ENCODE results near the gene NEMP1. TPM values are rescaled to one million over a fixed set of nuclear protein-coding genes. Genes with fewer than 3 reads are reported as not detected.

NEMP1 gene
- total RNA-seq, 4 donors from 2014 or later, result 1.2 to 6.7 (median 1.9) TPM

DNA sequence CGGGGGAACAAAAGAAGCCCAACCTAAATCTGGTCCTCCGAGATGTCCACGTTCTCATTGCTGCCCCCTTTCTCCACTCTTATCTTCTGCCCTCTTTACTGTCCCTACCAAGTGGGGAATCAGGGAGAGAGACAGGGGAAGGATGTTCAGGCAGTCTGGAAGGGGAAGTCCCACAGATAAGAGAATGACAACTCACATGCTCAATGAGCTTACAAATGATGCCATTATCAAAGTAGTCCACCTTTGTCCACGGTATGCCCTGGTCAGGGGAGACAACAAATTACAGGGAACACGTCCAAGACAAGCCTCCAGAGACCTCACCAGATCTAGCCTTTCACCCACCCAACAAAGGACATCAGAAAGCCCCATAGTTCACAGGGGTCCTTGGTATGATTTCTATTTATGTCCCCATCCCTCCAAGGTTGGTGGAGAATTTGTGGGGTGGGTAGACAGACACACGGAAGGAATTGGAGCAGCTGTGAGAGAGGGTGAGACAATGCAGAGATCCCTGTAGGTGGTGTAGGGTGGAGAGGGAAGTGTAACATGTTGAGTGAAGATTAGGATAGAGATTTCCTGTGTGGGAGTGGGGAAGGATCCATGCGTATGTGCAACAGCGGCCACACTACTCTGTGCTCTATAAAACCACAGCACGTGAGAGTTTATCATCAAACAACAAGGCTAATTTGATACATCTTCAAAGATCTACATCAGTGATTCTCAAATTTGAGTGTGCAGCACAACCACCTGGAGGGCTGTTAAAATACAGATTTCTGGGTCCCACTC is 39.4 kb downstream of the NEMP1 start:
- DNase-seq, result no peak
- TF ChIP-seq, protein P1, sequence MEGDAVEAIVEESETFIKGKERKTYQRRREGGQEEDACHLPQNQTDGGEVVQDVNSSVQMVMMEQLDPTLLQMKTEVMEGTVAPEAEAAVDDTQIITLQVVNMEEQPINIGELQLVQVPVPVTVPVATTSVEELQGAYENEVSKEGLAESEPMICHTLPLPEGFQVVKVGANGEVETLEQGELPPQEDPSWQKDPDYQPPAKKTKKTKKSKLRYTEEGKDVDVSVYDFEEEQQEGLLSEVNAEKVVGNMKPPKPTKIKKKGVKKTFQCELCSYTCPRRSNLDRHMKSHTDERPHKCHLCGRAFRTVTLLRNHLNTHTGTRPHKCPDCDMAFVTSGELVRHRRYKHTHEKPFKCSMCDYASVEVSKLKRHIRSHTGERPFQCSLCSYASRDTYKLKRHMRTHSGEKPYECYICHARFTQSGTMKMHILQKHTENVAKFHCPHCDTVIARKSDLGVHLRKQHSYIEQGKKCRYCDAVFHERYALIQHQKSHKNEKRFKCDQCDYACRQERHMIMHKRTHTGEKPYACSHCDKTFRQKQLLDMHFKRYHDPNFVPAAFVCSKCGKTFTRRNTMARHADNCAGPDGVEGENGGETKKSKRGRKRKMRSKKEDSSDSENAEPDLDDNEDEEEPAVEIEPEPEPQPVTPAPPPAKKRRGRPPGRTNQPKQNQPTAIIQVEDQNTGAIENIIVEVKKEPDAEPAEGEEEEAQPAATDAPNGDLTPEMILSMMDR (IDR thresholded peaks at IDR 0.05 in 4 of 5, conservative IDR thresholded peaks at IDR 0.05 in 1 of 5), result no peak
- TF ChIP-seq POLR2A (IDR thresholded peaks at IDR 0.05), result no peak
- in situ Hi-C loops (cut with MboI; ENCODE audit: low sequenced_read_pairs in 4 of 4) (no loop called here), intact Hi-C loops (cut with DNase I; ENCODE audit: low total_unique reads) (no loop called here)
- no peaks in the 10 kb centered on the region for H3K36me3 ChIP-seq
- no peak for ATAC-seq
- H3K27me3 ChIP-seq, result no peaks in the 10 kb centered on the region
- H3K4me3 ChIP-seq, result no peak overlapping the region
- H3K9me3 ChIP-seq, result no peaks in the 10 kb centered on the region
- no peaks in the 10 kb centered on the region for H3K4me1 ChIP-seq
- no peak overlapping the region for H3K27ac ChIP-seq

DNA sequence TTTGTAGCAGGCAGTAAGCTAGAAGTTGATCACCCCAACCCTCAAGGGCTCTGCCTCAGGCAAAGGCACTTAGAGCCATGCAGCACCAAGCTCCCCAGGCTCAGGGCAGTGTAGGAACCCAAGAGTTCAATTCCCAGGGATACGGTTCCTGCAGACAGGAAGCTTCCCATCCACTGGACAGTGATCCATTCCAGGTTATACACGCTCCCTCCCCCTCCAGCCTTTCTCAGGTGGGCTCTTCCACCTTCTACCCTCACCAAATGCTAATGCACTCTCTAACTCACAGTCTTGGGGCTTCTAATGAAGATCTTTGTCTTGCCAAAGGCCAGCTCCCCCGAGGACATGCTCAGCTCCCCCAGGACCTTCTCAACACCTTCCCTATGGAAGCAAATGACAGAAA is 41.3 kb downstream of the NEMP1 start:
- intact Hi-C loops (cut with DNase I; ENCODE audit: low total_unique reads), result no loop called here
- no peak for ATAC-seq
- Histone ChIP-seq H3K36me3 (no peaks in the 10 kb centered on the region), H3K4me3 (no peak overlapping the region), H3K27ac (no peak overlapping the region), H3K27me3 (no peaks in the 10 kb centered on the region), H3K9me3 (no peaks in the 10 kb centered on the region), H3K4me1 (no peaks in the 10 kb centered on the region)
- no peak for DNase-seq
- no peak for TF ChIP-seq POLR2A (IDR thresholded peaks at IDR 0.05)
- TF ChIP-seq, protein P1 (IDR thresholded peaks at IDR 0.05 in 4 of 5, conservative IDR thresholded peaks at IDR 0.05 in 1 of 5), result no peak
- in situ Hi-C loops (cut with MboI; ENCODE audit: low sequenced_read_pairs in 4 of 4), result no loop called here

DNA sequence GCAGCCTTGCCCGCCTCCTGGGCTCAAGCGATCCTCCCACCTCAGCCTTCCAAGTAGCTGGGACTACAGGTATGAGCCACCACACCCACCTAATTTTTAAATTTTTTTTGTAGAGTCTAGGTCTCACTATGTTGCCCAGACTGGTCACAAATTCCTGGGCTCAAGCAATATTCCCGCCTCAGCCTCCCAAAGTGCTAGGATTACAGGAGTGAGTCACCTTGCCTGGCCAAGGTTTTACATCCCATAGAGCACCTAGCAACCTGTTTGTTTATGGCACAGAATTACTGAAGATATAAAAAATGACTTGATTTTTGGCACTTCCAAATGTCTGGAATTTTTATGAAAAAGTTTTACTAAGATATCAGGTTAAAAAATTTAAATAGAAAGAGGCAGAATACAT is 45.2 kb downstream of the NEMP1 start:
- intact Hi-C loops (cut with DNase I; ENCODE audit: low total_unique reads), result no loop called here

DNA sequence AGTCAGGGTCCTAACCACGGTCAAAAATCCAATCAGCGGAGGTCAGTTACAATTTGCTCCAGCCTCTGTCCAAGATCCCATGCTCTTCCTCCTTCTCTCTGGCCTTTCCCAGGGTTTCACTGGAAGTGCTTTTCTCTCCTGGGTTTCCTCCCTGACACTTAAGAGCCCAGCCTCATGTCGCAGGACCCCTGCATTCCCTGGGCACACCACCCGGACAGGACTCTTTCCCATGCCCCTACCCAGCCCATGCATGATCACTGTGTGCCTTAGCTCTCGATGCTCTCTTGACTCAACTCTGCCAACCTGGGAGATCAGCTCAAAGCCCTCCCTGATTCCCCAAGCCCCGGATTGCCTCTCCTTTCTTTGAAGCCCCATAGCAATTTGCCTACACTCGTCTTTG is 46.8 kb downstream of the NEMP1 start:
- in situ Hi-C loops (cut with MboI; ENCODE audit: low sequenced_read_pairs in 4 of 4) (no loop called here), intact Hi-C loops (cut with DNase I; ENCODE audit: low total_unique reads) (no loop called here)
- Histone ChIP-seq H3K27me3 (no peaks in the 10 kb centered on the region), H3K4me1 (no peaks in the 10 kb centered on the region), H3K27ac (no peak overlapping the region), H3K36me3 (no peaks in the 10 kb centered on the region), H3K9me3 (no peaks in the 10 kb centered on the region), H3K4me3 (no peak overlapping the region)
- DNase-seq, result no peak
- TF ChIP-seq, protein P1 (IDR thresholded peaks at IDR 0.05 in 4 of 5, conservative IDR thresholded peaks at IDR 0.05 in 1 of 5), result no peak
- TF ChIP-seq POLR2A (IDR thresholded peaks at IDR 0.05), result no peak
- no peak for ATAC-seq

More for the DNA sequence above, 45.2 kb downstream of the NEMP1 start:
- ATAC-seq (no peak), DNase-seq (no peak)
- in situ Hi-C loops (cut with MboI; ENCODE audit: low sequenced_read_pairs in 4 of 4), result no loop called here
- Histone ChIP-seq H3K27ac (no peak overlapping the region), H3K36me3 (no peaks in the 10 kb centered on the region), H3K27me3 (no peaks in the 10 kb centered on the region), H3K4me1 (no peaks in the 10 kb centered on the region), H3K9me3 (no peaks in the 10 kb centered on the region), H3K4me3 (no peak overlapping the region)
- TF ChIP-seq, protein P1 (IDR thresholded peaks at IDR 0.05 in 4 of 5, conservative IDR thresholded peaks at IDR 0.05 in 1 of 5), result no peak
- TF ChIP-seq POLR2A (IDR thresholded peaks at IDR 0.05), result no peak

Measured in gastrocnemius medialis (tissue), 4 donors.